Upper lobe of left lung (tissue), 4 donors: ENCODE results near the gene VWA1.

Experiments
- EP300 ChIP-seq, 4 donors: sonication (generic); formaldehyde crosslinking; IDR thresholded peaks; one replicate each; pipeline ENCODE4 v1.5.1; 2017; ENCODE audit warnings: antibody characterized with exemption in 4 of 4, control low read depth in 2 of 4
- POLR2A ChIP-seq, 4 donors: fragments of 450-650 bp; IDR thresholded peaks; one replicate each; pipeline ENCODE4 v1.5.1; 2016 to 2017; ENCODE audit warnings: antibody characterized with exemption in 4 of 4, mild to moderate bottlenecking in 2 of 4
- POLR2AphosphoS5 ChIP-seq, 2 donors: sonication (generic); formaldehyde crosslinking; IDR thresholded peaks; one replicate each; pipeline ENCODE4 v1.5.1; 2017; ENCODE audit warnings: antibody characterized with exemption in 2 of 2
- TF ChIP-seq, protein P1 (sequence below), 6 experiments: fragments of 450-650 bp in 4 of 6; fragments of 200-600 bp in 2 of 6; sonication (generic) in 2 of 6; IDR thresholded peaks; one replicate each; pipeline ENCODE4 v1.5.1; 2016 to 2019; ENCODE audit warnings: antibody characterized with exemption in 6 of 6

DNA sequence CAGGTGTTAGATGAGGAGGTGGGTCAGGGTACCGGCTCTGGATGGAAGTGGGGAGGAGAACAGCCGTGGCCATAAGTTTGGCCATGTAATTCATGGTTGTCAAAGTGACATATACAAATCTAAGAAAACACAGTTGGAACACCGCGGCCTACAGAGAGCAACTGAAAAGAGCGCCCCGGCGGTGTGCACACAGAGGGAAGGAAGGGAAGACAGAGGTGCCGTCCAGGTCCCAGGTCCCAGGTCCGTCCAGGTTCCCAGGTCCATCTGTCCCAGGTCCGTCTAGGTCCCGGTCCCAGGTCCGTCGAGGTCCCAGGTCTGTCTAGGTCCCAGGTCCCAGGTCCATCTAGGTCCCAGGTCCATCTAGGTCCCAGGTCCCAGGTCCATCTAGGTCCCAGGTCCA lies 23.9 kb upstream of the VWA1 start:
- no peak for TF ChIP-seq POLR2AphosphoS5 (IDR thresholded peaks at IDR 0.05)
- TF ChIP-seq, protein P1, sequence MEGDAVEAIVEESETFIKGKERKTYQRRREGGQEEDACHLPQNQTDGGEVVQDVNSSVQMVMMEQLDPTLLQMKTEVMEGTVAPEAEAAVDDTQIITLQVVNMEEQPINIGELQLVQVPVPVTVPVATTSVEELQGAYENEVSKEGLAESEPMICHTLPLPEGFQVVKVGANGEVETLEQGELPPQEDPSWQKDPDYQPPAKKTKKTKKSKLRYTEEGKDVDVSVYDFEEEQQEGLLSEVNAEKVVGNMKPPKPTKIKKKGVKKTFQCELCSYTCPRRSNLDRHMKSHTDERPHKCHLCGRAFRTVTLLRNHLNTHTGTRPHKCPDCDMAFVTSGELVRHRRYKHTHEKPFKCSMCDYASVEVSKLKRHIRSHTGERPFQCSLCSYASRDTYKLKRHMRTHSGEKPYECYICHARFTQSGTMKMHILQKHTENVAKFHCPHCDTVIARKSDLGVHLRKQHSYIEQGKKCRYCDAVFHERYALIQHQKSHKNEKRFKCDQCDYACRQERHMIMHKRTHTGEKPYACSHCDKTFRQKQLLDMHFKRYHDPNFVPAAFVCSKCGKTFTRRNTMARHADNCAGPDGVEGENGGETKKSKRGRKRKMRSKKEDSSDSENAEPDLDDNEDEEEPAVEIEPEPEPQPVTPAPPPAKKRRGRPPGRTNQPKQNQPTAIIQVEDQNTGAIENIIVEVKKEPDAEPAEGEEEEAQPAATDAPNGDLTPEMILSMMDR (IDR thresholded peaks at IDR 0.05) = no peak
- TF ChIP-seq EP300 (IDR thresholded peaks at IDR 0.05) = no peak
- no peak for TF ChIP-seq POLR2A (IDR thresholded peaks at IDR 0.05)
